ENCODE results near the gene BHLHA15. TPM values are rescaled to one million over a fixed set of nuclear protein-coding genes. Genes with fewer than 3 reads are reported as not detected.

Gene BHLHA15
- total RNA-seq, 1 experiment from 2014 or later = 5.2 TPM

GRCh38 chr7:98194186-98194585 is 17.1 kb upstream of the BHLHA15 start:
- no peak overlapping the region for H3K9ac ChIP-seq (ENCODE audit: low read length)
- no peaks in the 10 kb centered on the region for H4K20me1 ChIP-seq (ENCODE audit: insufficient read depth)
- no peak overlapping the region for H3K27ac ChIP-seq (ENCODE audit: low read depth, low read length)
- CTCF ChIA-PET = no interaction called here
- H3K4me3 ChIP-seq (replicated peaks in 1 of 2; ENCODE audit: low read depth in 1 of 2, low read length in 2 of 2) = no peak overlapping the region
- H3K27me3 ChIP-seq (ENCODE audit: insufficient read depth, low read length) = no peaks in the 10 kb centered on the region
- H3K4me2 ChIP-seq (ENCODE audit: low read length) = no peak overlapping the region
- ATAC-seq (no peak), DNase-seq (ENCODE audit: low read depth, low spot score) (no peak)
- TF ChIP-seq ELF1 (IDR thresholded peaks at IDR 0.05; ENCODE audit: borderline replicate concordance, low read depth) (no peak), TCF7L2 (IDR thresholded peaks at IDR 0.05; ENCODE audit: borderline replicate concordance, extremely low read depth, insufficient read depth, insufficient read length) (no peak), ZBTB33 (IDR thresholded peaks at IDR 0.05; ENCODE audit: extremely low read depth, insufficient replicate concordance, low read length) (no peak), POLR2A (IDR thresholded peaks at IDR 0.05; ENCODE audit: borderline replicate concordance, extremely low read depth, insufficient read depth, insufficient read length) (no peak), MAX (IDR thresholded peaks at IDR 0.05) (no peak)
- TF ChIP-seq, protein P1, sequence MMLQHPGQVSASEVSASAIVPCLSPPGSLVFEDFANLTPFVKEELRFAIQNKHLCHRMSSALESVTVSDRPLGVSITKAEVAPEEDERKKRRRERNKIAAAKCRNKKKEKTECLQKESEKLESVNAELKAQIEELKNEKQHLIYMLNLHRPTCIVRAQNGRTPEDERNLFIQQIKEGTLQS (IDR thresholded peaks at IDR 0.05) = no peak
- no peaks in the 10 kb centered on the region for H3K9me2 ChIP-seq (ENCODE audit: insufficient read depth)
- H3K79me2 ChIP-seq (ENCODE audit: insufficient read depth, low read length) = peaks cover 2% of the 10 kb centered on the region; the same call in 1 of the 2 replicates
- H3K4me1 ChIP-seq (ENCODE audit: control insufficient read depth in 1 of 2, insufficient read depth in 2 of 2, low read length in 2 of 2) = no peaks in the 10 kb centered on the region
- intact Hi-C loops (cut with micrococcal nuclease) = no loop called here
- RAD21 ChIA-PET (ENCODE audit: low non-redundant PET in 1 of 2, low total read pairs in 2 of 2, uncharacterized antibody in 2 of 2, unreplicated experiment in 2 of 2) = no interaction called here
- H2AFZ ChIP-seq (ENCODE audit: low read depth, low read length, poor library complexity, severe bottlenecking) = no peak overlapping the region
- BruUV-seq (replicated peaks) = no TSS peak
- peaks cover 0 to 4% of the 10 kb centered on the region in 2 experiments; a peak in 1 of 4 replicates for H3K36me3 ChIP-seq (ENCODE audit: control insufficient read depth in 1 of 2, insufficient read depth in 2 of 2, low read length in 2 of 2)
- no peaks in the 10 kb centered on the region for H3K9me3 ChIP-seq (ENCODE audit: control insufficient read depth in 1 of 2, insufficient read depth in 1 of 2, low read depth in 1 of 2, low read length in 2 of 2)
- POLR2A ChIA-PET = no interaction called here
